GM23248 (cell line): ENCODE results near the gene MINDY4. TPM values are rescaled to one million over a fixed set of nuclear protein-coding genes. Genes with fewer than 3 reads are reported as not detected.
A peak's percentile ranks its signal among the peaks of the same experiment; 100 is the strongest.

Experiments used
- DNase-seq: peaks from one replicate; pipeline ENCODE4 v3.0.0-alpha.2; 2015
- H2AFZ ChIP-seq: fragments of 200-600 bp; sonication (generic); 2 replicates; pipeline ENCODE4 v1.6.1; 2016; ENCODE audit warnings: antibody characterized with exemption
- H3F3A ChIP-seq: fragments of 200-600 bp; sonication (generic); 2 replicates; pipeline ENCODE4 v1.6.1; 2016; ENCODE audit warnings: mild to moderate bottlenecking, antibody characterized with exemption, mixed run types; ENCODE audit not compliant: insufficient read depth
- H3K27ac ChIP-seq: fragments of 200-600 bp; sonication (generic); 2 replicates; pipeline ENCODE4 v1.5.1; 2016; ENCODE audit warnings: mild to moderate bottlenecking
- H3K27me3 ChIP-seq: fragments of 200-600 bp; sonication (generic); replicated peaks from 2 replicates; pipeline ENCODE4 v1.6.1; 2016; ENCODE audit warnings: mild to moderate bottlenecking; ENCODE audit not compliant: insufficient read depth
- H3K36me3 ChIP-seq: fragments of 200-600 bp; sonication (generic); 2 replicates; pipeline ENCODE4 v1.6.1; 2016; ENCODE audit warnings: low read depth, mild to moderate bottlenecking
- H3K4me1 ChIP-seq: fragments of 200-600 bp; sonication (generic); 2 replicates; pipeline ENCODE4 v1.6.1; 2016; ENCODE audit warnings: mild to moderate bottlenecking; ENCODE audit not compliant: insufficient read depth
- H3K4me2 ChIP-seq: fragments of 200-600 bp; sonication (generic); one replicate; pipeline ENCODE4 v1.6.1; 2016; ENCODE audit warnings: mild to moderate bottlenecking; ENCODE audit not compliant: unreplicated experiment
- H3K4me3 ChIP-seq: fragments of 200-600 bp; sonication (generic); 2 replicates; pipeline ENCODE4 v1.5.1; 2016; ENCODE audit warnings: mild to moderate bottlenecking
- H3K79me2 ChIP-seq: fragments of 200-600 bp; sonication (generic); 2 replicates; pipeline ENCODE4 v1.6.1; 2016; ENCODE audit warnings: mild to moderate bottlenecking; ENCODE audit not compliant: insufficient read depth
- H3K9ac ChIP-seq: fragments of 200-600 bp; sonication (generic); 2 replicates; pipeline ENCODE4 v1.6.1; 2016; ENCODE audit warnings: mild to moderate bottlenecking
- H3K9me2 ChIP-seq: fragments of 200-600 bp; sonication (generic); 2 replicates; pipeline ENCODE4 v1.6.1; 2016; ENCODE audit warnings: mixed run types, mild to moderate bottlenecking, moderate library complexity; ENCODE audit not compliant: insufficient read depth
- H3K9me3 ChIP-seq: fragments of 200-600 bp; sonication (generic); one replicate; pipeline ENCODE4 v1.6.1; 2017; ENCODE audit warnings: low read depth
- H4K20me1 ChIP-seq: fragments of 200-600 bp; sonication (generic); 2 replicates; pipeline ENCODE4 v1.6.0; 2016; ENCODE audit not compliant: insufficient read depth
- EZH2 ChIP-seq: fragments of 200-600 bp; sonication (generic); IDR thresholded peaks from 2 replicates; pipeline ENCODE4 v1.6.1; 2018; ENCODE audit warnings: antibody characterized with exemption, mild to moderate bottlenecking; ENCODE audit not compliant: insufficient read depth, poor library complexity, severe bottlenecking
- EZH2phosphoT487 ChIP-seq: fragments of 200-600 bp; sonication (generic); IDR thresholded peaks from 2 replicates; pipeline ENCODE4 v1.6.1; 2018; ENCODE audit warnings: antibody characterized with exemption, moderate library complexity, mild to moderate bottlenecking, low read depth; ENCODE audit not compliant: insufficient read depth
- WGBS, 2 experiments: methylation state at CpG; one replicate each; pipeline ENCODE4 v1.1.6; 2015 to 2017; ENCODE audit warnings: low lambda C conversion rate in 2 of 2, low coverage in 1 of 2; ENCODE audit errors: missing lambda C conversion rate in 2 of 2; 5-methylcytosine and 5-hydroxymethylcytosine counted together
- in situ Hi-C: fragments of 300-500 bp; cut with MboI; formaldehyde crosslinking; loops from 2 replicates; pipeline ENCODE4 v1.15.0; 2020
- polyA plus RNA-seq: library from polyadenylated mRNA; unstranded; fragments of >200 nt; fragmentation: Nextera tagmentation; extraction: Ambion mirVana; gene quantifications from 2 replicates; pipeline ENCODE4 v1.2.1, GENCODE V29; 2016
- total RNA-seq: library from RNA; depleted of rRNA; stranded (reverse); fragments of >200 nt; shearing (Covaris generic); gene quantifications from 2 replicates; pipeline ENCODE4 v1.2.3, GENCODE V29; 2014

The MINDY4 gene
- total and polyA plus RNA-seq, 2 experiments from 2014 or later, result 2.5 to 3.5 TPM

GRCh38 chr7:30726296-30727006 lies 44.8 kb upstream of the MINDY4 start:
- no peaks in the 10 kb centered on the region for H4K20me1 ChIP-seq

GRCh38 chr7:30727061-30727945 lies 43.9 kb upstream of the MINDY4 start:
- Histone ChIP-seq H3K4me3 (no peak overlapping the region), H3K79me2 (no peaks in the 10 kb centered on the region), H4K20me1 (no peaks in the 10 kb centered on the region), H3K9me2 (no peaks in the 10 kb centered on the region), H3K36me3 (no peaks in the 10 kb centered on the region), H3K27ac (no peak overlapping the region), H3K4me2 (no peak overlapping the region), H3F3A (no peaks in the 10 kb centered on the region), H3K9ac (no peak overlapping the region), H3K9me3 (no peaks in the 10 kb centered on the region), H3K27me3 (peaks cover 51% of the 10 kb centered on the region), H2AFZ (no peak overlapping the region), H3K4me1 (no peaks in the 10 kb centered on the region)
- TF ChIP-seq EZH2, result no peak
- no peak for TF ChIP-seq EZH2phosphoT487
- 25 to 26% methylated on average over 8 of the region's 8 CpGs for WGBS, 2 experiments
- in situ Hi-C loops, result no loop called here
- DNase-seq, result peak; percentile 80

More at GRCh38 chr7:30726296-30727006, 44.8 kb upstream of the MINDY4 start:
- no peaks in the 10 kb centered on the region for H3F3A ChIP-seq
- WGBS, 2 experiments, result 90 to 93% methylated on average over 7 of the region's 7 CpGs
- no peak overlapping the region for H2AFZ ChIP-seq
- in situ Hi-C loops, result no loop called here
- H3K4me3 ChIP-seq, result no peak overlapping the region
- DNase-seq, result no peak
- H3K27ac ChIP-seq, result no peak overlapping the region
- no peak overlapping the region for H3K4me2 ChIP-seq
- H3K4me1 ChIP-seq, result no peaks in the 10 kb centered on the region
- no peaks in the 10 kb centered on the region for H3K9me3 ChIP-seq
- H3K9ac ChIP-seq, result no peak overlapping the region
- peaks cover 50% of the 10 kb centered on the region for H3K27me3 ChIP-seq
- no peaks in the 10 kb centered on the region for H3K9me2 ChIP-seq
- TF ChIP-seq EZH2, result no peak
- no peak for TF ChIP-seq EZH2phosphoT487
- no peaks in the 10 kb centered on the region for H3K36me3 ChIP-seq
- H3K79me2 ChIP-seq, result no peaks in the 10 kb centered on the region

- H3K36me3 ChIP-seq, result no peaks in the 10 kb centered on the region
- H4K20me1 ChIP-seq, result no peaks in the 10 kb centered on the region
- TF ChIP-seq EZH2, result no peak
- TF ChIP-seq EZH2phosphoT487, result no peak
- no peaks in the 10 kb centered on the region for H3K4me1 ChIP-seq
- no peaks in the 10 kb centered on the region for H3K9me2 ChIP-seq
- no peaks in the 10 kb centered on the region for H3F3A ChIP-seq
- peaks cover 46% of the 10 kb centered on the region for H3K27me3 ChIP-seq
- WGBS, 2 experiments, result 61 to 63% methylated on average over 6 of the region's 6 CpGs
- no peak overlapping the region for H3K4me2 ChIP-seq
- H3K79me2 ChIP-seq, result no peaks in the 10 kb centered on the region
- DNase-seq, result no peak
- H3K27ac ChIP-seq, result no peak overlapping the region
- H3K9me3 ChIP-seq, result no peaks in the 10 kb centered on the region
- no peak overlapping the region for H3K4me3 ChIP-seq
- H2AFZ ChIP-seq, result no peak overlapping the region
- H3K9ac ChIP-seq, result no peak overlapping the region
- in situ Hi-C loops, result no loop called here
Measured at GRCh38 chr7:30728591-30729100, 42.6 kb upstream of the MINDY4 start.

- Histone ChIP-seq H2AFZ (no peak overlapping the region), H3K79me2 (no peaks in the 10 kb centered on the region), H4K20me1 (no peaks in the 10 kb centered on the region), H3K9me2 (no peaks in the 10 kb centered on the region), H3K36me3 (no peaks in the 10 kb centered on the region), H3K4me3 (no peak overlapping the region), H3K9ac (no peak overlapping the region), H3K4me2 (no peak overlapping the region), H3F3A (no peaks in the 10 kb centered on the region), H3K9me3 (no peaks in the 10 kb centered on the region), H3K27me3 (peaks cover 45% of the 10 kb centered on the region), H3K27ac (no peak overlapping the region), H3K4me1 (no peaks in the 10 kb centered on the region)
- TF ChIP-seq EZH2 (no peak), EZH2phosphoT487 (no peak)
- DNase-seq, result no peak
- 18 to 23% methylated on average over 2 of the region's 2 CpGs for WGBS, 2 experiments
- in situ Hi-C loops, result no loop called here
Measured at GRCh38 chr7:30729642-30730041, 41.6 kb upstream of the MINDY4 start.
